ENCODE measurements around the gene ARL5B.
"Not testable (repeated sequence)": the region's sequence is repeated elsewhere in the genome, so short reads cannot be mapped to it uniquely, and the experiment has no call there.

DNA sequence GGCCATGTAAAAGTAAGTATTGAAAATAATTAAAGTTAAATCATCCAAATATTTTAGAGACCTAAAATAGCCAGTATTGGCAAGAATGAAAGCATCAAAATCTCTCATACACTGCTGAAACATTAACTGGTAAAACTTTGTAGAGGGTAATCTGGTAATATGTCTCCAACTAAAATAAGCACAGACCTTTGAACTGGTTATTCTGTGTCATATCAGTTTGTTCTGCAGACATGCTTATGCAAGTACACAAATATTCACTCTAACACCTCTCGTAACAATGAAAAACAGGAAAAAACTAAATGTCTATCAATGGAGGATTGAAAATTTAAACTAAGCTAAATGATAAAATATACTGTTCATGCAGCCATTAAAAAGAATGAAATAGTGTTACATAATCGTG lies 19.5 kb upstream of the ARL5B start:
- TF ChIP-seq, protein P1, sequence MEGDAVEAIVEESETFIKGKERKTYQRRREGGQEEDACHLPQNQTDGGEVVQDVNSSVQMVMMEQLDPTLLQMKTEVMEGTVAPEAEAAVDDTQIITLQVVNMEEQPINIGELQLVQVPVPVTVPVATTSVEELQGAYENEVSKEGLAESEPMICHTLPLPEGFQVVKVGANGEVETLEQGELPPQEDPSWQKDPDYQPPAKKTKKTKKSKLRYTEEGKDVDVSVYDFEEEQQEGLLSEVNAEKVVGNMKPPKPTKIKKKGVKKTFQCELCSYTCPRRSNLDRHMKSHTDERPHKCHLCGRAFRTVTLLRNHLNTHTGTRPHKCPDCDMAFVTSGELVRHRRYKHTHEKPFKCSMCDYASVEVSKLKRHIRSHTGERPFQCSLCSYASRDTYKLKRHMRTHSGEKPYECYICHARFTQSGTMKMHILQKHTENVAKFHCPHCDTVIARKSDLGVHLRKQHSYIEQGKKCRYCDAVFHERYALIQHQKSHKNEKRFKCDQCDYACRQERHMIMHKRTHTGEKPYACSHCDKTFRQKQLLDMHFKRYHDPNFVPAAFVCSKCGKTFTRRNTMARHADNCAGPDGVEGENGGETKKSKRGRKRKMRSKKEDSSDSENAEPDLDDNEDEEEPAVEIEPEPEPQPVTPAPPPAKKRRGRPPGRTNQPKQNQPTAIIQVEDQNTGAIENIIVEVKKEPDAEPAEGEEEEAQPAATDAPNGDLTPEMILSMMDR (IDR thresholded peaks at IDR 0.05), result not testable (repeated sequence)
- not testable (repeated sequence) for TF ChIP-seq ZFX (IDR thresholded peaks at IDR 0.05; ENCODE audit: borderline replicate concordance)
